22Rv1 (cell line): ENCODE measurements around the gene C1QTNF1.

Source experiments
- H3K27ac ChIP-seq: fragments of 450-650 bp; 2 replicates; pipeline ENCODE4 v1.5.1; 2017
- CTCF ChIP-seq: fragments of 450-650 bp; IDR thresholded peaks from 2 replicates; pipeline ENCODE4 v1.5.1; 2017; ENCODE audit warnings: mild to moderate bottlenecking
- ZFX ChIP-seq: fragments of 450-650 bp; IDR thresholded peaks from 2 replicates; pipeline ENCODE4 v1.6.1; 2017; ENCODE audit warnings: antibody characterized with exemption, borderline replicate concordance

Gene C1QTNF1

GRCh38 chr17:79088247-79088996 is 64.5 kb downstream of the C1QTNF1 start:
- no peak overlapping the region for H3K27ac ChIP-seq
- no peak for TF ChIP-seq CTCF
- TF ChIP-seq ZFX: no peak

- H3K27ac ChIP-seq: no peak overlapping the region
- TF ChIP-seq ZFX (no peak), CTCF (no peak)
These were observed 65.0 kb downstream of the C1QTNF1 start for GRCh38 chr17:79088997-79089328.

- no peak overlapping the region for H3K27ac ChIP-seq
- TF ChIP-seq ZFX (no peak), CTCF (no peak)
These were observed 65.9 kb downstream of the C1QTNF1 start for GRCh38 chr17:79089720-79090442.

- no peak overlapping the region for H3K27ac ChIP-seq
- TF ChIP-seq ZFX: no peak
- TF ChIP-seq CTCF: peak; percentile 61
These were observed 66.7 kb downstream of the C1QTNF1 start for GRCh38 chr17:79090443-79091225.

- TF ChIP-seq CTCF (no peak), ZFX (no peak)
- no peak overlapping the region for H3K27ac ChIP-seq
These were observed 67.3 kb downstream of the C1QTNF1 start for GRCh38 chr17:79091226-79091670.

- TF ChIP-seq CTCF: no peak
- TF ChIP-seq ZFX: no peak
- no peak overlapping the region for H3K27ac ChIP-seq
These were observed 68.6 kb downstream of the C1QTNF1 start for GRCh38 chr17:79092567-79092966.

GRCh38 chr17:79093270-79093669 is 69.3 kb downstream of the C1QTNF1 start:
- TF ChIP-seq CTCF (no peak), ZFX (no peak)
- no peak overlapping the region for H3K27ac ChIP-seq
